T-cell (primary cell): Measurements from ENCODE around the gene GLYAT. TPM values are rescaled to one million over a fixed set of nuclear protein-coding genes. Genes with fewer than 3 reads are reported as not detected.
"Not testable (repeated sequence)": the region's sequence is repeated elsewhere in the genome, so short reads cannot be mapped to it uniquely, and the experiment has no call there.

Experiments
- ATAC-seq, 4 experiments: fragments of 200-7000 bp in 3 of 4; fragments of 150-1000 bp in 1 of 4; cut with Tn5 transposase; replicated peaks in 1 of 4; 1 replicate in 3 of 4; 2 replicates in 1 of 4; pipeline ENCODE4 v1.10.0; 2021; ENCODE audit warnings: moderate library complexity in 3 of 4, mild to moderate bottlenecking in 2 of 4, moderate number of reproducible peaks in 1 of 4
- CTCF ChIA-PET, 2 donors: fragments of 300-600 bp; sonication (Branson Sonifier 250); formaldehyde crosslinking; loops; one replicate each; lab custom pipeline; 2022; ENCODE audit warnings: antibody characterized with exemption in 2 of 2; lab: Charles Lee
- POLR2A ChIA-PET, 2 donors: fragments of 300-600 bp; sonication (Branson Sonifier 250); formaldehyde crosslinking; loops; one replicate each; lab custom pipeline; 2022; ENCODE audit warnings: antibody characterized with exemption in 2 of 2; lab: Charles Lee
- DNase-seq, 35 experiments: peaks; one replicate each; pipeline versions ENCODE4 v3.0.0 to v3.0.0-alpha.2; 2013 to 2023
- H3K27ac ChIP-seq: one replicate; pipeline ENCODE4 v1.5.1; 2013; ENCODE audit warnings: low read length
- H3K27me3 ChIP-seq, 2 experiments: replicated peaks in 1 of 2; 1 replicate in 1 of 2; 2 replicates in 1 of 2; pipeline versions ENCODE4 v1.6.1 to v1.7.0; 2013; ENCODE audit warnings: low read length in 1 of 2, mixed read lengths in 1 of 2; ENCODE audit not compliant: control insufficient read depth in 2 of 2, insufficient read depth in 2 of 2; ENCODE audit errors: extremely low read depth in 1 of 2
- H3K36me3 ChIP-seq, 2 donors: 1 replicate in 1 of 2; 2 replicates in 1 of 2; pipeline versions ENCODE4 v1.6.1 to v1.7.0; 2013; ENCODE audit warnings: low read length in 1 of 2; ENCODE audit not compliant: control insufficient read depth in 2 of 2, insufficient read depth in 1 of 2; ENCODE audit errors: extremely low read depth in 1 of 2
- H3K4me1 ChIP-seq, 2 experiments: 1 replicate in 1 of 2; 2 replicates in 1 of 2; pipeline versions ENCODE4 v1.6.1 to v1.7.0; 2013; ENCODE audit warnings: low read length in 2 of 2, mixed read lengths in 1 of 2; ENCODE audit not compliant: insufficient read depth in 2 of 2, control insufficient read depth in 1 of 2; ENCODE audit errors: extremely low read depth in 1 of 2
- H3K4me3 ChIP-seq, 2 donors: 1 replicate in 1 of 2; 2 replicates in 1 of 2; pipeline versions ENCODE4 v1.5.1 to v1.7.0; 2013; ENCODE audit warnings: mild to moderate bottlenecking in 2 of 2, low read length in 1 of 2, moderate library complexity in 1 of 2; ENCODE audit not compliant: control insufficient read depth in 1 of 2; ENCODE audit errors: extremely low read depth in 1 of 2
- H3K9me3 ChIP-seq: 2 replicates; pipeline ENCODE4 v1.7.0; 2013
- H3K27ac Mint-ChIP-seq, 2 donors: one replicate each; pipeline ENCODE4 v1.8.0; 2020 to 2021; ENCODE audit warnings: mild to moderate bottlenecking in 2 of 2, mixed read lengths in 2 of 2
- H3K27me3 Mint-ChIP-seq, 2 donors: one replicate each; pipeline ENCODE4 v1.8.0; 2021 to 2022; ENCODE audit warnings: mixed read lengths in 2 of 2
- H3K36me3 Mint-ChIP-seq: one replicate; pipeline ENCODE4 v1.8.0; 2021; ENCODE audit warnings: mixed read lengths
- H3K4me1 Mint-ChIP-seq, 3 donors: one replicate each; pipeline ENCODE4 v1.8.0; 2020 to 2022; ENCODE audit warnings: mixed read lengths in 3 of 3, mild to moderate bottlenecking in 1 of 3
- H3K4me3 Mint-ChIP-seq, 3 donors: one replicate each; pipeline ENCODE4 v1.8.0; 2020 to 2022; ENCODE audit warnings: mild to moderate bottlenecking in 3 of 3, mixed read lengths in 3 of 3, moderate library complexity in 3 of 3
- H3K9me3 Mint-ChIP-seq, 3 donors: one replicate each; pipeline ENCODE4 v1.8.0; 2020 to 2022; ENCODE audit warnings: mixed read lengths in 3 of 3
- WGBS: methylation state at CpG from one replicate; pipeline ENCODE4 v1.1.5; 2013; ENCODE audit warnings: missing lambda C conversion rate; ENCODE audit not compliant: insufficient coverage; 5-methylcytosine and 5-hydroxymethylcytosine counted together
- total RNA-seq, 35 experiments: library from RNA in 6 of 35; stranded (reverse) in 6 of 35; fragments of 120-200 nt in 1 of 35; gene quantifications; one replicate each; pipeline versions ENCODE4 v1.2.1 to v1.2.4 and lab custom pipeline; 2013 to 2026

The GLYAT gene
- total RNA-seq, 5 donors from 2014 or later (not counting 1 experiment from before 2014, with no cell fraction given): not detected

- Histone ChIP-seq H3K27ac (no peak overlapping the region), H3K36me3 (no peaks in the 10 kb centered on the region), H3K4me3 (no peak overlapping the region), H3K9me3 (no peaks in the 10 kb centered on the region), H3K4me1 (no peaks in the 10 kb centered on the region), H3K27me3 (no peaks in the 10 kb centered on the region)
- Mint-ChIP-seq H3K27ac (peak overlapping the region; percentile 17 to 59), H3K9me3 (peaks cover 0 to under 1% (median 0%) of the 10 kb centered on the region in 3 donors), H3K36me3 (no peaks in the 10 kb centered on the region), H3K4me1 (peaks cover 12 to 14% (median 13%) of the 10 kb centered on the region in 3 donors), H3K4me3 (peak overlapping the region in 2 of 3 donors; percentile 10 to 56), H3K27me3 (peaks cover 0 to under 1% of the 10 kb centered on the region in 2 donors)
- 36% methylated on average over 3 of the region's 9 CpGs for WGBS
- DNase-seq: peak in 2 of 35 experiments; percentile 2 to 12
- ATAC-seq: peak; percentile 52 to 75 (median 65)
- ChIA-PET CTCF (interaction anchor here (0.5 to 0.7 kb wide), 2 partner anchors 11 to 494 kb away, joined by 3 to 5 read pairs; no protein-coding TSS in a partner anchor), POLR2A (no interaction called here)
Measured at GRCh38 chr11:58685973-58686722, 45.6 kb downstream of the GLYAT start.

GRCh38 chr11:58682660-58683059 is 49.1 kb downstream of the GLYAT start:
- H3K9me3 Mint-ChIP-seq, H3K27ac ChIP-seq, H3K4me1 ChIP-seq, H3K4me3 ChIP-seq, CTCF ChIA-PET, H3K27me3 Mint-ChIP-seq, H3K36me3 ChIP-seq, H3K27ac Mint-ChIP-seq, H3K36me3 Mint-ChIP-seq, POLR2A ChIA-PET, H3K9me3 ChIP-seq, ATAC-seq, DNase-seq, H3K4me3 Mint-ChIP-seq, H3K27me3 ChIP-seq: not testable (repeated sequence)
- WGBS: 17% methylated on average over 1 of the region's 3 CpGs
- peaks cover 11 to 14% (median 12%) of the 10 kb centered on the region in 3 donors for H3K4me1 Mint-ChIP-seq

- H3K27me3 ChIP-seq, H3K4me3 ChIP-seq, H3K9me3 Mint-ChIP-seq, H3K27ac ChIP-seq, DNase-seq, H3K4me1 Mint-ChIP-seq, H3K36me3 ChIP-seq, H3K27ac Mint-ChIP-seq, H3K9me3 ChIP-seq, ATAC-seq, H3K36me3 Mint-ChIP-seq, H3K27me3 Mint-ChIP-seq, POLR2A ChIA-PET, H3K4me3 Mint-ChIP-seq, H3K4me1 ChIP-seq: not testable (repeated sequence)
- CTCF ChIA-PET: interaction anchor here (0.7 to 1.0 kb wide), 2 partner anchors 14 to 115 kb away, joined by 3 read pairs; no protein-coding TSS in a partner anchor
- WGBS: 67% methylated on average over 1 of the region's 1 CpG
Measured at GRCh38 chr11:58677536-58677935, 54.2 kb downstream of the GLYAT start.

- Histone ChIP-seq H3K36me3 (no peaks in the 10 kb centered on the region), H3K27ac (no peak overlapping the region), H3K4me3 (no peak overlapping the region), H3K4me1 (no peaks in the 10 kb centered on the region), H3K27me3 (peaks cover 0 to 8% of the 10 kb centered on the region in 2 experiments), H3K9me3 (no peaks in the 10 kb centered on the region)
- no peaks in the 10 kb centered on the region for H3K9me3 Mint-ChIP-seq
- 91% methylated on average over 1 of the region's 1 CpG for WGBS
- ATAC-seq (no peak), DNase-seq (no peak)
- H3K27ac Mint-ChIP-seq: no peak overlapping the region
- POLR2A ChIA-PET: interaction anchor here in 1 of 2 donors (0.9 kb wide), 1 partner anchor 12 kb away, joined by 4 read pairs; no protein-coding TSS in a partner anchor
- H3K36me3 Mint-ChIP-seq: no peaks in the 10 kb centered on the region
- no peaks in the 10 kb centered on the region for H3K4me1 Mint-ChIP-seq
- CTCF ChIA-PET: interaction anchor here in 1 of 2 donors (0.6 kb wide), 1 partner anchor 101 kb away, joined by 4 read pairs; the partner anchor contains the start of gene LPXN
- peaks cover 9% of the 10 kb centered on the region in 2 donors for H3K27me3 Mint-ChIP-seq
- no peak overlapping the region for H3K4me3 Mint-ChIP-seq
Measured at GRCh38 chr11:58676563-58677135, 55.1 kb downstream of the GLYAT start.

- ChIA-PET CTCF (interaction anchor here in 1 of 2 donors (1.1 kb wide), 1 partner anchor 10 kb away, joined by 3 read pairs; no protein-coding TSS in a partner anchor), POLR2A (no interaction called here)
- H3K4me1 Mint-ChIP-seq: no peaks in the 10 kb centered on the region
- H3K4me3 ChIP-seq: no peak overlapping the region
- H3K27me3 Mint-ChIP-seq: peaks cover 4 to 9% of the 10 kb centered on the region in 2 donors
- no peaks in the 10 kb centered on the region for H3K36me3 ChIP-seq
- no peak overlapping the region for H3K27ac Mint-ChIP-seq
- H3K36me3 Mint-ChIP-seq: no peaks in the 10 kb centered on the region
- peaks cover 0 to 7% of the 10 kb centered on the region in 2 experiments for H3K27me3 ChIP-seq
- ATAC-seq (peak; percentile 70 to 86 (median 76)), DNase-seq (peak; percentile 27 to 82 (median 61))
- no peaks in the 10 kb centered on the region for H3K9me3 ChIP-seq
- no peaks in the 10 kb centered on the region for H3K9me3 Mint-ChIP-seq
- no peak overlapping the region for H3K27ac ChIP-seq
- no peak overlapping the region for H3K4me3 Mint-ChIP-seq
- WGBS: 32% methylated on average over 5 of the region's 13 CpGs
- H3K4me1 ChIP-seq: no peaks in the 10 kb centered on the region
Measured at GRCh38 chr11:58675334-58676155, 56.2 kb downstream of the GLYAT start.

GRCh38 chr11:58674609-58675008 is 57.1 kb downstream of the GLYAT start:
- H3K27ac Mint-ChIP-seq: no peak overlapping the region
- Histone ChIP-seq H3K27me3 (no peaks in the 10 kb centered on the region), H3K4me3 (no peak overlapping the region), H3K36me3 (no peaks in the 10 kb centered on the region), H3K27ac (no peak overlapping the region), H3K4me1 (no peaks in the 10 kb centered on the region), H3K9me3 (no peaks in the 10 kb centered on the region)
- H3K9me3 Mint-ChIP-seq: no peaks in the 10 kb centered on the region
- H3K36me3 Mint-ChIP-seq: no peaks in the 10 kb centered on the region
- 91% methylated on average over 7 of the region's 12 CpGs for WGBS
- H3K27me3 Mint-ChIP-seq: peaks cover 2 to 9% of the 10 kb centered on the region in 2 donors
- ATAC-seq (no peak), DNase-seq (no peak)
- ChIA-PET POLR2A (no interaction called here), CTCF (interaction anchor here in 1 of 2 donors (0.7 to 1.1 kb wide), 3 partner anchors 11 to 1329 kb away, joined by 3 to 5 read pairs (median 3); no protein-coding TSS in a partner anchor)
- H3K4me3 Mint-ChIP-seq: no peak overlapping the region
- no peaks in the 10 kb centered on the region for H3K4me1 Mint-ChIP-seq
